Neural progenitor cell (in vitro differentiated cells): ENCODE data around the gene EXD3.

Source experiments
- CTCF ChIP-seq: fragments of 200-600 bp; sonication (generic); IDR thresholded peaks from 2 replicates; pipeline ENCODE4 v1.5.1; 2017; ENCODE audit warnings: antibody characterized with exemption, mild to moderate bottlenecking
- EZH2 ChIP-seq: fragments of 200-600 bp; sonication (generic); IDR thresholded peaks from 2 replicates; pipeline ENCODE4 v1.6.1; 2017; ENCODE audit warnings: antibody characterized with exemption, mild to moderate bottlenecking, moderate library complexity
- EZH2phosphoT487 ChIP-seq: fragments of 200-600 bp; sonication (generic); IDR thresholded peaks from 2 replicates; pipeline ENCODE4 v1.6.1; 2017; ENCODE audit warnings: antibody characterized with exemption

DNA sequence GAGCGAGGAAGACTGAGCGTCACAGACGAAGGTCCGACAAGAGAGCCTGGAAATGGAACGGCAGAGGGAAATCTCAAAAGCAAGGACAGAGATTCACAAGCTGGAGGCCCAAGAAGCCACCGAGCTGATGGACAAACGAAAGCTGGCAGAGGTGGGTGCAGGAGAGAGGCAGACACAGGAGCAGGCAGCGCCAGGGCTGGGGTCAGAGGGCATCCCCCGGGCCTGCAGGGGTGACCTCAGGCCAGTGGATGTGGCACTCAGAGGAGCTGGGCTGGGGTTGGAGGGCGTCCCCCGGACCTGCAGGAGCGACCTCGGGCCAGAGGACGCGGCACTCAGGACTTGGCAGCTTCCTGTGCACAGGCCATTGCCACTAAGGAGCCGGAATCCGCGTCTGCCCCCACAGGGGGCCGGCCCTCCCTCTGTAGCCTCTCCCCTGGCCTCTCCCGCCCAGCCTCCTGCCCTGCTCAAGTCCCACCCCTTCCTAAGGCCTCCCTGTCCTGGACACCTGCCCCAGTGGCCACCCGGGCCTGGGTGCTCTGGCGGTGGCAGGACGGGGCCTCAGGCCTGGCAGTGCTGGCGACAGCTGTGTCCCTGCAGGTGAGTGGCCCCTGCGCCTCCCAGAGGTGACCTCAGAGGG is 40.4 kb downstream of the EXD3 start:
- TF ChIP-seq CTCF (no peak), EZH2 (no peak), EZH2phosphoT487 (no peak)
